K562 (cell line): ENCODE data around the gene HINT3. TPM values are rescaled to one million over a fixed set of nuclear protein-coding genes. Genes with fewer than 3 reads are reported as not detected.

Source experiments
- FOSL1 ChIP-seq: fragments of 200-800 bp; sonication (Bioruptor generic); conservative IDR thresholded peaks from 2 replicates; pipeline ENCODE4 v1.6.1; 2016; ENCODE audit warnings: missing genetic modification characterization, missing compliant biosample characterization
- FOXA1 ChIP-seq: fragments of 450-650 bp; IDR thresholded peaks from 2 replicates; pipeline ENCODE4 v1.6.1; 2016; ENCODE audit warnings: mild to moderate bottlenecking, borderline replicate concordance
- FOXJ3 ChIP-seq: sonication (generic); formaldehyde crosslinking; IDR thresholded peaks from 2 replicates; pipeline ENCODE4 v1.4.0; 2020; ENCODE audit warnings: mild to moderate bottlenecking, missing genetic modification reagents
- HDAC1 ChIP-seq, 2 experiments: fragments of 450-650 bp; IDR thresholded peaks; 2 replicates each; pipeline ENCODE4 v1.6.1; 2016 to 2017; ENCODE audit warnings: inconsistent platforms in 1 of 2, mild to moderate bottlenecking in 1 of 2, moderate library complexity in 1 of 2
- KLF10 ChIP-seq: fragments of 250-450 bp; sonication (Bioruptor Pico); IDR thresholded peaks from 2 replicates; pipeline ENCODE4 v1.6.1; 2021; ENCODE audit warnings: matching md5 sums
- KLF6 ChIP-seq: fragments of 250-450 bp; sonication (Bioruptor Pico); IDR thresholded peaks from 2 replicates; pipeline ENCODE4 v1.4.0; 2020; ENCODE audit warnings: mild to moderate bottlenecking, moderate library complexity, borderline replicate concordance
- MECOM ChIP-seq: fragments of 250-450 bp; sonication (Bioruptor Pico); IDR thresholded peaks from 2 replicates; pipeline ENCODE4 v1.8.0; 2022; ENCODE audit warnings: inconsistent platforms
- NFE2 ChIP-seq: IDR thresholded peaks from 2 replicates; pipeline ENCODE4 v1.6.1; 2014; ENCODE audit warnings: antibody characterized with exemption, low read depth
- POLR2B ChIP-seq: fragments of 450-650 bp; IDR thresholded peaks from 2 replicates; pipeline ENCODE4 v1.6.1; 2018; ENCODE audit warnings: low read depth; ENCODE audit not compliant: partially characterized antibody
- RBFOX2 ChIP-seq: fragments of 200-400 bp; formaldehyde crosslinking; IDR thresholded peaks from 2 replicates; pipeline ENCODE4 v1.6.1; 2017; ENCODE audit warnings: low read depth, mild to moderate bottlenecking, low read length, moderate library complexity
- RBM22 ChIP-seq: fragments of 200-400 bp; formaldehyde crosslinking; IDR thresholded peaks from 2 replicates; pipeline ENCODE4 v1.6.1; 2018; ENCODE audit warnings: low read length, low read depth; ENCODE audit not compliant: poor library complexity, severe bottlenecking
- RNF2 ChIP-seq: sonication (generic); IDR thresholded peaks from 2 replicates; pipeline ENCODE4 v1.6.1; 2016
- SIN3A ChIP-seq, 2 experiments: fragments of 150-350 bp in 1 of 2; IDR thresholded peaks; 2 replicates each; pipeline ENCODE4 v1.6.1; 2011 to 2016; ENCODE audit warnings: borderline replicate concordance in 2 of 2, low read depth in 2 of 2, low read length in 2 of 2, mild to moderate bottlenecking in 2 of 2, moderate library complexity in 2 of 2; ENCODE audit not compliant: control insufficient read depth in 1 of 2
- SMAD4 ChIP-seq: fragments of 250-450 bp; sonication (Bioruptor Pico); conservative IDR thresholded peaks from 2 replicates; pipeline ENCODE4 v1.8.0; 2021; ENCODE audit warnings: inconsistent platforms, mild to moderate bottlenecking, moderate library complexity
- SREBF2 ChIP-seq: sonication (generic); formaldehyde crosslinking; IDR thresholded peaks from 2 replicates; pipeline ENCODE4 v1.4.0; 2020; ENCODE audit warnings: mild to moderate bottlenecking, missing genetic modification reagents
- SRSF7 ChIP-seq: fragments of 200-400 bp; formaldehyde crosslinking; optimal IDR thresholded peaks from 2 replicates; pipeline ENCODE3; 2017; ENCODE audit warnings: mild to moderate bottlenecking, low read depth, low read length
- WHSC1 ChIP-seq: IDR thresholded peaks from one replicate; pipeline ENCODE4 v1.6.1; 2012; ENCODE audit warnings: low read length, control low read depth, inconsistent platforms
- ZEB2 ChIP-seq: fragments of 450-650 bp; IDR thresholded peaks from 2 replicates; pipeline ENCODE4 v1.6.1; 2016
- ZNF197 ChIP-seq: fragments of 200-800 bp; sonication (Bioruptor generic); IDR thresholded peaks from 2 replicates; pipeline ENCODE4 v1.6.1; 2016; ENCODE audit warnings: low read depth, missing genetic modification characterization, missing compliant biosample characterization
- ZNF316 ChIP-seq: fragments of 450-650 bp; IDR thresholded peaks from 2 replicates; pipeline ENCODE4 v1.6.1; 2016
- ZNF347 ChIP-seq: fragments of 450-650 bp; formaldehyde crosslinking; IDR thresholded peaks from 2 replicates; pipeline ENCODE4 v1.4.0; 2020; ENCODE audit warnings: low read depth, mild to moderate bottlenecking, moderate library complexity
- ZNF77 ChIP-seq: fragments of 250-450 bp; sonication (Bioruptor Pico); IDR thresholded peaks from 2 replicates; pipeline ENCODE4 v1.5.0; 2020
- polyA plus RNA-seq, 8 experiments: library from polyadenylated mRNA; depleted of rRNA in 4 of 8; stranded (reverse) in 5 of 8; unstranded in 3 of 8; fragments of >200 nt; fragmentation: Nextera tagmentation in 2 of 8; fragmentation: Illumina TruSeq in 1 of 8; extraction: Ambion mirVana in 2 of 8; extraction: Trizol in 1 of 8; gene quantifications; 2 replicates each; pipeline versions ENCODE4 v1.2.1 to v1.2.3, GENCODE V29; 2011 to 2014; ENCODE audit warnings: inconsistent platforms in 1 of 8, missing spikeins in 1 of 8
- total RNA-seq, 7 experiments: library from RNA; depleted of rRNA in 6 of 7; stranded (reverse); fragments of >200 nt in 6 of 7; fragmentation: Illumina TruSeq in 2 of 7; extraction: Trizol in 2 of 7; gene quantifications; 2 replicates each; pipeline versions ENCODE4 v1.2.1 to v1.2.3, GENCODE V29; 2011 to 2021; ENCODE audit warnings: low replicate concordance in 1 of 7
- TF ChIP-seq, protein P1 (sequence below): fragments of 200-800 bp; sonication (Bioruptor generic); IDR thresholded peaks from 2 replicates; pipeline ENCODE4 v1.6.1; 2016; ENCODE audit warnings: missing genetic modification characterization, missing compliant biosample characterization
- TF ChIP-seq, protein P2 (sequence below): conservative IDR thresholded peaks from 2 replicates; pipeline ENCODE4 v1.6.1; 2011; ENCODE audit warnings: low read depth, mild to moderate bottlenecking, low read length; ENCODE audit not compliant: control insufficient read depth

HINT3 gene
- total and polyA plus RNA-seq, 9 of the 15 experiments (the other 6 are each of a cell fraction or from before 2014, with no cell fraction given) = 1.4 to 16.6 (median 10.8) TPM

DNA sequence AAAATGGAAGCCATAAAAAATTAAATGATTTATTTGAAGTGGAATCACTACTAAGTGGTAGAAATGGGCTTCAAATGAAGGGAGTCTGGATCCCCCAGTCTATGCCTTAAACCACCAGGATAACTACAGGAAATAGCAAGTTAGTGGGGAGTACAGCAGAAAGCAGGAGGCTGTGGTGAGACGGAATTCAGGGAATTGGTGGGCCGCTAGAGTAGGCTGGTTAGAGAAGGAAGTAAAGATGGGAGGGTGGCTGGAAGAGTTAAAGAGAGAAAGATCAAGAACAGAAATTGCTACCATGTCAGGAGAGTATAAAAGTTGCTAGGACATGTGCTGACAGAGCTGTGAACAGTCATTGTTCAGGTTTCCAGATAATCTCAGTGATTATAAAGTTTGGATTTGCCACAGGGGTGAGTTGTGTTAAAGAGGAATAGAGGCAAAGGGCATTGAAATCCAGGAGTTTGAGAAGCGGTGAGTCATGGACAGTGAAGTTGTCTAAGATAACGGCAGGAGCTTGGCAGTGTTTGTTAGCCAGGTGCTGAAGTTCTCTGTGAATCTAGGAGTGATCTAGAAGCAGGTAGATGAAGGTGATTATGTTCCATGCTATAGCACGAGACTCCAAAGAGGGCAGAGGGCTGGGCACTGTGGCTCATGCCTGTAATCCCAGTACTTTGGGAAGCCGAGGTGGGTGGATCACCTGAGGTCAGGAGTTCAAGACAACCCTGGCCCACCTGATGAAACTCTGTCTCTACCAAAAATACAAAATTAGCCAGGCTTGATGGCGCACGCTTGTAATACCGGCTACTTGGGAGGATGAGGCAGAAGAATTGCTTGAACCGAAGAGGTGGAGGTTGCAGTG is 13.7 kb upstream of the HINT3 start (continued):
- TF ChIP-seq ZNF347 (CRISPR knock-in tag) (no peak), WHSC1 (no peak), ZEB2 (peak; percentile 99), FOXJ3 (CRISPR knock-in tag) (no peak), POLR2B (no peak), FOXA1 (no peak), RBM22 (no peak), MECOM (CRISPR knock-in tag) (no peak), ZNF316 (no peak), NFE2 (peak; percentile 25; the same call in 1 of the 2 replicates), RBFOX2 (no peak), KLF6 (CRISPR knock-in tag) (no peak), SRSF7 (no peak), SREBF2 (no peak), SIN3A (IDR thresholded peaks at IDR 0.05; ENCODE audit: borderline replicate concordance in 2 of 2, control insufficient read depth in 1 of 2, low read depth in 2 of 2, low read length in 2 of 2) (no peak), ZNF197 (no peak), RNF2 (no peak), FOSL1 (tag) (peak; percentile 74), ZNF77 (no peak), SMAD4 (CRISPR knock-in tag) (no peak), HDAC1 (IDR thresholded peaks at IDR 0.05) (peak in 1 of 2 experiments; percentile 80; a peak in 2 of 4 replicates), KLF10 (CRISPR knock-in tag) (no peak)
- TF ChIP-seq, protein P1, sequence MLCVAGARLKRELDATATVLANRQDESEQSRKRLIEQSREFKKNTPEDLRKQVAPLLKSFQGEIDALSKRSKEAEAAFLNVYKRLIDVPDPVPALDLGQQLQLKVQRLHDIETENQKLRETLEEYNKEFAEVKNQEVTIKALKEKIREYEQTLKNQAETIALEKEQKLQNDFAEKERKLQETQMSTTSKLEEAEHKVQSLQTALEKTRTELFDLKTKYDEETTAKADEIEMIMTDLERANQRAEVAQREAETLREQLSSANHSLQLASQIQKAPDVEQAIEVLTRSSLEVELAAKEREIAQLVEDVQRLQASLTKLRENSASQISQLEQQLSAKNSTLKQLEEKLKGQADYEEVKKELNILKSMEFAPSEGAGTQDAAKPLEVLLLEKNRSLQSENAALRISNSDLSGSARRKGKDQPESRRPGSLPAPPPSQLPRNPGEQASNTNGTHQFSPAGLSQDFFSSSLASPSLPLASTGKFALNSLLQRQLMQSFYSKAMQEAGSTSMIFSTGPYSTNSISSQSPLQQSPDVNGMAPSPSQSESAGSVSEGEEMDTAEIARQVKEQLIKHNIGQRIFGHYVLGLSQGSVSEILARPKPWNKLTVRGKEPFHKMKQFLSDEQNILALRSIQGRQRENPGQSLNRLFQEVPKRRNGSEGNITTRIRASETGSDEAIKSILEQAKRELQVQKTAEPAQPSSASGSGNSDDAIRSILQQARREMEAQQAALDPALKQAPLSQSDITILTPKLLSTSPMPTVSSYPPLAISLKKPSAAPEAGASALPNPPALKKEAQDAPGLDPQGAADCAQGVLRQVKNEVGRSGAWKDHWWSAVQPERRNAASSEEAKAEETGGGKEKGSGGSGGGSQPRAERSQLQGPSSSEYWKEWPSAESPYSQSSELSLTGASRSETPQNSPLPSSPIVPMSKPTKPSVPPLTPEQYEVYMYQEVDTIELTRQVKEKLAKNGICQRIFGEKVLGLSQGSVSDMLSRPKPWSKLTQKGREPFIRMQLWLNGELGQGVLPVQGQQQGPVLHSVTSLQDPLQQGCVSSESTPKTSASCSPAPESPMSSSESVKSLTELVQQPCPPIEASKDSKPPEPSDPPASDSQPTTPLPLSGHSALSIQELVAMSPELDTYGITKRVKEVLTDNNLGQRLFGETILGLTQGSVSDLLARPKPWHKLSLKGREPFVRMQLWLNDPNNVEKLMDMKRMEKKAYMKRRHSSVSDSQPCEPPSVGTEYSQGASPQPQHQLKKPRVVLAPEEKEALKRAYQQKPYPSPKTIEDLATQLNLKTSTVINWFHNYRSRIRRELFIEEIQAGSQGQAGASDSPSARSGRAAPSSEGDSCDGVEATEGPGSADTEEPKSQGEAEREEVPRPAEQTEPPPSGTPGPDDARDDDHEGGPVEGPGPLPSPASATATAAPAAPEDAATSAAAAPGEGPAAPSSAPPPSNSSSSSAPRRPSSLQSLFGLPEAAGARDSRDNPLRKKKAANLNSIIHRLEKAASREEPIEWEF (CRISPR knock-in tag) = no peak
- TF ChIP-seq, protein P2, sequence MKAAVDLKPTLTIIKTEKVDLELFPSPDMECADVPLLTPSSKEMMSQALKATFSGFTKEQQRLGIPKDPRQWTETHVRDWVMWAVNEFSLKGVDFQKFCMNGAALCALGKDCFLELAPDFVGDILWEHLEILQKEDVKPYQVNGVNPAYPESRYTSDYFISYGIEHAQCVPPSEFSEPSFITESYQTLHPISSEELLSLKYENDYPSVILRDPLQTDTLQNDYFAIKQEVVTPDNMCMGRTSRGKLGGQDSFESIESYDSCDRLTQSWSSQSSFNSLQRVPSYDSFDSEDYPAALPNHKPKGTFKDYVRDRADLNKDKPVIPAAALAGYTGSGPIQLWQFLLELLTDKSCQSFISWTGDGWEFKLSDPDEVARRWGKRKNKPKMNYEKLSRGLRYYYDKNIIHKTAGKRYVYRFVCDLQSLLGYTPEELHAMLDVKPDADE = no peak
